C4-2B (cell line): ENCODE measurements around the gene B3GLCT.

Experiments
- CTCF ChIP-seq: fragments of 450-650 bp; conservative IDR thresholded peaks from 2 replicates; pipeline ENCODE4 v1.5.1; 2017; ENCODE audit warnings: mild to moderate bottlenecking
- ZFX ChIP-seq: fragments of 450-650 bp; IDR thresholded peaks from 2 replicates; pipeline ENCODE4 v1.6.1; 2017

- no peak for TF ChIP-seq CTCF
- TF ChIP-seq ZFX = no peak
These were observed 180.9 kb downstream of the B3GLCT start for GRCh38 chr13:31380715-31381114.
